Liver (tissue), 9 donors: ENCODE results near the gene NAXD. TPM values are rescaled to one million over a fixed set of nuclear protein-coding genes. Genes with fewer than 3 reads are reported as not detected.
A peak's percentile ranks its signal among the peaks of the same experiment; 100 is the strongest.

Experiments
- DNase-seq: peaks from one replicate; pipeline ENCODE4 v3.0.0-alpha.2; 2017; ENCODE audit warnings: low spot score
- H3K27ac ChIP-seq, 2 donors: one replicate each; pipeline ENCODE4 v1.7.0; 2013; ENCODE audit warnings: inconsistent platforms in 2 of 2, low read length in 2 of 2, control low read depth in 1 of 2, low read depth in 1 of 2, mild to moderate bottlenecking in 1 of 2
- H3K27me3 ChIP-seq, 4 donors: one replicate each; pipeline versions ENCODE4 v1.6.1 to v1.7.0; 2013; ENCODE audit warnings: low read length in 3 of 4, inconsistent platforms in 1 of 4, mild to moderate bottlenecking in 1 of 4, moderate library complexity in 1 of 4; ENCODE audit not compliant: control insufficient read depth in 4 of 4, insufficient read depth in 4 of 4
- H3K36me3 ChIP-seq, 4 donors: one replicate each; pipeline versions ENCODE4 v1.6.1 to v1.7.0; 2013; ENCODE audit warnings: low read length in 3 of 4, mild to moderate bottlenecking in 3 of 4, low read depth in 1 of 4, moderate library complexity in 1 of 4; ENCODE audit not compliant: control insufficient read depth in 4 of 4, insufficient read depth in 3 of 4
- H3K4me1 ChIP-seq, 4 donors: one replicate each; pipeline versions ENCODE4 v1.6.1 to v1.7.0; 2013; ENCODE audit warnings: low read length in 3 of 4, mild to moderate bottlenecking in 3 of 4, moderate library complexity in 1 of 4; ENCODE audit not compliant: control insufficient read depth in 4 of 4, insufficient read depth in 4 of 4
- H3K4me3 ChIP-seq, 3 donors: one replicate each; pipeline versions ENCODE4 v1.6.1 to v1.7.0; 2013; ENCODE audit warnings: low read length in 3 of 3, control low read depth in 1 of 3, low read depth in 1 of 3, mild to moderate bottlenecking in 1 of 3
- H3K9ac ChIP-seq, 2 donors: one replicate each; pipeline ENCODE4 v1.7.0; 2013; ENCODE audit warnings: low read length in 2 of 2, mild to moderate bottlenecking in 2 of 2, moderate library complexity in 2 of 2, control low read depth in 1 of 2, low read depth in 1 of 2
- H3K9me3 ChIP-seq, 4 donors: one replicate each; pipeline versions ENCODE4 v1.6.1 to v1.7.0; 2013; ENCODE audit warnings: low read length in 3 of 4; ENCODE audit not compliant: control insufficient read depth in 4 of 4
- CTCF ChIP-seq: fragments of 150-350 bp; IDR thresholded peaks from 2 replicates; pipeline ENCODE4 v1.5.1; 2017; ENCODE audit warnings: improper control_type of control experiment, low read depth, low read length; ENCODE audit not compliant: missing input control
- EGR1 ChIP-seq, 2 donors: IDR thresholded peaks; 2 replicates each; pipeline ENCODE4 v1.6.1; 2016 to 2018; ENCODE audit warnings: antibody characterized with exemption in 2 of 2, low read depth in 2 of 2
- FOXA1 ChIP-seq: IDR thresholded peaks from 2 replicates; pipeline ENCODE4 v1.6.1; 2016; ENCODE audit warnings: antibody characterized with exemption
- FOXA2 ChIP-seq: IDR thresholded peaks from 2 replicates; pipeline ENCODE4 v1.6.1; 2016; ENCODE audit warnings: antibody characterized with exemption
- GABPA ChIP-seq, 2 donors: IDR thresholded peaks in 1 of 2; conservative IDR thresholded peaks in 1 of 2; 2 replicates each; pipeline ENCODE4 v1.6.1; 2016; ENCODE audit warnings: antibody characterized with exemption in 2 of 2, mild to moderate bottlenecking in 1 of 2, moderate library complexity in 1 of 2
- HNF4A ChIP-seq, 2 donors: conservative IDR thresholded peaks; 2 replicates each; pipeline ENCODE4 v1.6.1; 2016; ENCODE audit warnings: antibody characterized with exemption in 2 of 2, mild to moderate bottlenecking in 2 of 2
- JUND ChIP-seq, 2 donors: IDR thresholded peaks; 2 replicates each; pipeline ENCODE4 v1.6.1; 2016; ENCODE audit warnings: antibody characterized with exemption in 2 of 2
- MAX ChIP-seq: IDR thresholded peaks from 2 replicates; pipeline ENCODE4 v1.6.1; 2016; ENCODE audit warnings: antibody characterized with exemption
- NR2F2 ChIP-seq: IDR thresholded peaks from 2 replicates; pipeline ENCODE4 v1.6.1; 2016; ENCODE audit warnings: antibody characterized with exemption
- RAD21 ChIP-seq, 2 donors: IDR thresholded peaks; 2 replicates each; pipeline ENCODE4 v1.6.1; 2016; ENCODE audit warnings: antibody characterized with exemption in 2 of 2, mild to moderate bottlenecking in 2 of 2
- REST ChIP-seq: IDR thresholded peaks from 2 replicates; pipeline ENCODE4 v1.6.1; 2016; ENCODE audit warnings: antibody characterized with exemption, mild to moderate bottlenecking
- RXRA ChIP-seq, 2 donors: IDR thresholded peaks; 2 replicates each; pipeline ENCODE4 v1.6.1; 2017 to 2018; ENCODE audit warnings: antibody characterized with exemption in 2 of 2, mild to moderate bottlenecking in 1 of 2
- SP1 ChIP-seq: IDR thresholded peaks from 2 replicates; pipeline ENCODE4 v1.6.1; 2018; ENCODE audit warnings: antibody characterized with exemption, mild to moderate bottlenecking
- TAF1 ChIP-seq: conservative IDR thresholded peaks from 2 replicates; pipeline ENCODE4 v1.6.1; 2016; ENCODE audit warnings: antibody characterized with exemption, mild to moderate bottlenecking
- YY1 ChIP-seq: IDR thresholded peaks from 2 replicates; pipeline ENCODE4 v1.6.1; 2016; ENCODE audit warnings: antibody characterized with exemption, mild to moderate bottlenecking
- ZBTB33 ChIP-seq: IDR thresholded peaks from 2 replicates; pipeline ENCODE4 v1.6.1; 2016; ENCODE audit warnings: antibody characterized with exemption
- WGBS: extraction: QIAGEN DNeasy Blood & Tissue Kit; methylation state at CpG from one replicate; pipeline ENCODE4 v1.1.7; 2013; 5-methylcytosine and 5-hydroxymethylcytosine counted together
- polyA plus RNA-seq, 2 donors: library from polyadenylated mRNA; stranded (reverse) in 1 of 2; unstranded in 1 of 2; fragments of 200-250 nt in 1 of 2; fragments of >200 nt in 1 of 2; fragmentation: Nextera tagmentation in 1 of 2; extraction: Ambion mirVana in 1 of 2; gene quantifications; one replicate each; pipeline versions ENCODE4 v1.2.1 to v1.2.3, GENCODE V29; 2013 to 2015
- total RNA-seq, 2 donors: library from RNA; depleted of rRNA; stranded (reverse); fragments of >200 nt; gene quantifications; one replicate each; pipeline ENCODE4 v1.2.3, GENCODE V29; 2014
- donor health status: healthy.
- donor health status: healthy.
- donor health status: healthy.
- donor health status: healthy.
- donor health status: healthy.

The NAXD gene
- total and polyA plus RNA-seq, 4 donors = 19.0 to 40.5 (median 27.6) TPM

GRCh38 chr13:110625771-110626321, 10.5 kb downstream of the NAXD start (continued):
- TF ChIP-seq REST = no peak

- H3K4me1 ChIP-seq = peaks cover 0 to 27% (median 12%) of the 10 kb centered on the region in 4 donors
- no peak for DNase-seq
- 86% methylated on average over 9 of the region's 9 CpGs for WGBS
- TF ChIP-seq CTCF = no peak
- no peak for TF ChIP-seq YY1
- no peak for TF ChIP-seq GABPA (IDR thresholded peaks at IDR 0.05 in 1 of 2, conservative IDR thresholded peaks at IDR 0.05 in 1 of 2)
- no peak for TF ChIP-seq RAD21 (IDR thresholded peaks at IDR 0.05)
- no peak for TF ChIP-seq HNF4A (conservative IDR thresholded peaks at IDR 0.05)
- H3K36me3 ChIP-seq = peaks cover 22 to 48% (median 33%) of the 10 kb centered on the region in 4 donors
- H3K9me3 ChIP-seq = no peaks in the 10 kb centered on the region
- H3K9ac ChIP-seq = no peak overlapping the region
- no peaks in the 10 kb centered on the region for H3K27me3 ChIP-seq
- no peak overlapping the region for H3K4me3 ChIP-seq
- no peak overlapping the region for H3K27ac ChIP-seq
Measured at GRCh38 chr13:110626521-110626920, 11.2 kb downstream of the NAXD start.

GRCh38 chr13:110627351-110627750, 12.0 kb downstream of the NAXD start:
- H3K27ac ChIP-seq = peak overlapping the region in 1 of 2 donors; percentile 29
- TF ChIP-seq MAX (no peak), EGR1 (IDR thresholded peaks at IDR 0.05; ENCODE audit: low read depth in 2 of 2) (no peak), SP1 (no peak), JUND (IDR thresholded peaks at IDR 0.05) (no peak), CTCF (no peak), TAF1 (no peak), NR2F2 (no peak), FOXA1 (no peak), FOXA2 (no peak), ZBTB33 (no peak), RXRA (IDR thresholded peaks at IDR 0.05) (no peak), YY1 (no peak), GABPA (IDR thresholded peaks at IDR 0.05 in 1 of 2, conservative IDR thresholded peaks at IDR 0.05 in 1 of 2) (no peak), HNF4A (conservative IDR thresholded peaks at IDR 0.05) (no peak), REST (no peak)

More at GRCh38 chr13:110627351-110627750, 12.0 kb downstream of the NAXD start:
- no peaks in the 10 kb centered on the region for H3K27me3 ChIP-seq
- H3K36me3 ChIP-seq = peaks cover 22 to 49% (median 32%) of the 10 kb centered on the region in 4 donors
- no peaks in the 10 kb centered on the region for H3K9me3 ChIP-seq
- no peak overlapping the region for H3K9ac ChIP-seq
- H3K4me1 ChIP-seq = peaks cover 0 to 24% (median 7%) of the 10 kb centered on the region in 4 donors
- no peak for DNase-seq
- H3K4me3 ChIP-seq = no peak overlapping the region
- WGBS = 93% methylated on average over 8 of the region's 8 CpGs
